WTC11 (cell line): ENCODE measurements around the gene EOLA1.

Source experiments
- ESRRA ChIP-seq: sonication (generic); formaldehyde crosslinking; IDR thresholded peaks from 2 replicates; pipeline ENCODE4 v1.8.1; 2022; ENCODE audit warnings: mild to moderate bottlenecking, missing genetic modification reagents, borderline replicate concordance
- NFYB ChIP-seq: sonication (generic); formaldehyde crosslinking; conservative IDR thresholded peaks from 2 replicates; pipeline ENCODE4 v1.8.0; 2022; ENCODE audit warnings: low read depth, missing genetic modification reagents
- TCF7 ChIP-seq: sonication (generic); formaldehyde crosslinking; IDR thresholded peaks from 2 replicates; pipeline ENCODE4 v1.8.0; 2022; ENCODE audit warnings: mild to moderate bottlenecking, low read depth, missing genetic modification reagents, moderate library complexity
- ZNF121 ChIP-seq: sonication (generic); formaldehyde crosslinking; IDR thresholded peaks from 2 replicates; pipeline ENCODE4 v1.8.0; 2023; ENCODE audit warnings: missing genetic modification reagents
- ZNF416 ChIP-seq: fragments of 250-450 bp; sonication (Bioruptor Pico); IDR thresholded peaks from 2 replicates; pipeline ENCODE4 v1.9.0; 2021; ENCODE audit warnings: mild to moderate bottlenecking, inconsistent platforms
- TF ChIP-seq, protein P1 (sequence below): fragments of 200-600 bp; IDR thresholded peaks from 2 replicates; pipeline ENCODE4 v1.8.0; 2022; ENCODE audit warnings: antibody characterized with exemption
- TF ChIP-seq, protein P2 (sequence below): sonication (generic); formaldehyde crosslinking; IDR thresholded peaks from 2 replicates; pipeline ENCODE4 v1.8.0; 2022; ENCODE audit warnings: mild to moderate bottlenecking, missing genetic modification reagents

DNA sequence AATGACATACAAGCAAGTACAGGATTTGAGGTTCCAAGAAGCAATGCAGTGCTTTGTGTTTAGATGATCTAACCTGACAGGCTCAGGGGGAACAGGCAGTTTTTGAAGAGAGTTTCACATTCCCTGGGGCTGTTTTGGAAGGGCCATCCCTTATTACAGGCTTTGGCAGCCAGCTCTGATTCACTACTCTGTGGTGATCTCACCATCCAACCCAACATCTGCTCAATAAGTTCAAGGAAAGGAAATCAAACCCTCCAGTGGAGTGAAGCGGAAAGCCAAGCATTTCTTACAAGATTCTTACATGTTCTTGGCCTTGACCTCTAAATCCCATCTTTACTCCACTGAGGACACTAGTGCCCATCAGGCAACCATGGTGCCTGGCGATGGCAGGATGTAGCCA lies 43.2 kb upstream of the EOLA1 start:
- TF ChIP-seq, protein P1, sequence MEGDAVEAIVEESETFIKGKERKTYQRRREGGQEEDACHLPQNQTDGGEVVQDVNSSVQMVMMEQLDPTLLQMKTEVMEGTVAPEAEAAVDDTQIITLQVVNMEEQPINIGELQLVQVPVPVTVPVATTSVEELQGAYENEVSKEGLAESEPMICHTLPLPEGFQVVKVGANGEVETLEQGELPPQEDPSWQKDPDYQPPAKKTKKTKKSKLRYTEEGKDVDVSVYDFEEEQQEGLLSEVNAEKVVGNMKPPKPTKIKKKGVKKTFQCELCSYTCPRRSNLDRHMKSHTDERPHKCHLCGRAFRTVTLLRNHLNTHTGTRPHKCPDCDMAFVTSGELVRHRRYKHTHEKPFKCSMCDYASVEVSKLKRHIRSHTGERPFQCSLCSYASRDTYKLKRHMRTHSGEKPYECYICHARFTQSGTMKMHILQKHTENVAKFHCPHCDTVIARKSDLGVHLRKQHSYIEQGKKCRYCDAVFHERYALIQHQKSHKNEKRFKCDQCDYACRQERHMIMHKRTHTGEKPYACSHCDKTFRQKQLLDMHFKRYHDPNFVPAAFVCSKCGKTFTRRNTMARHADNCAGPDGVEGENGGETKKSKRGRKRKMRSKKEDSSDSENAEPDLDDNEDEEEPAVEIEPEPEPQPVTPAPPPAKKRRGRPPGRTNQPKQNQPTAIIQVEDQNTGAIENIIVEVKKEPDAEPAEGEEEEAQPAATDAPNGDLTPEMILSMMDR: no peak
- TF ChIP-seq ZNF121 (CRISPR knock-in tag) (no peak), ZNF416 (CRISPR knock-in tag) (no peak), TCF7 (CRISPR knock-in tag) (no peak), NFYB (CRISPR knock-in tag) (no peak), ESRRA (CRISPR knock-in tag) (no peak)
- TF ChIP-seq, protein P2, sequence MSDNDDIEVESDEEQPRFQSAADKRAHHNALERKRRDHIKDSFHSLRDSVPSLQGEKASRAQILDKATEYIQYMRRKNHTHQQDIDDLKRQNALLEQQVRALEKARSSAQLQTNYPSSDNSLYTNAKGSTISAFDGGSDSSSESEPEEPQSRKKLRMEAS (CRISPR knock-in tag): no peak
